Smooth muscle cell (in vitro differentiated cells): Measurements from ENCODE around the gene NDUFC2. TPM values are rescaled to one million over a fixed set of nuclear protein-coding genes. Genes with fewer than 3 reads are reported as not detected.
A peak's percentile ranks its signal among the peaks of the same experiment; 100 is the strongest.

Source experiments
- DNase-seq: peaks from one replicate; lab custom pipeline; 2025; ENCODE audit not compliant: unreplicated experiment; lab: John Stamatoyannopoulos, UW
- H2AFZ ChIP-seq: fragments of 200-600 bp; sonication (generic); 2 replicates; pipeline ENCODE4 v1.6.0; 2016; ENCODE audit warnings: antibody characterized with exemption, low read depth, mild to moderate bottlenecking
- H3F3A ChIP-seq: fragments of 200-600 bp; sonication (generic); 2 replicates; pipeline ENCODE4 v1.6.0; 2017; ENCODE audit warnings: antibody characterized with exemption, low read depth
- H3K27ac ChIP-seq: fragments of 200-600 bp; sonication (generic); 2 replicates; pipeline ENCODE4 v1.5.1; 2016; ENCODE audit warnings: low read depth, mild to moderate bottlenecking
- H3K27me3 ChIP-seq: fragments of 200-600 bp; sonication (generic); 2 replicates; pipeline ENCODE4 v1.6.1; 2016; ENCODE audit warnings: low read depth, mild to moderate bottlenecking
- H3K36me3 ChIP-seq: fragments of 200-600 bp; sonication (generic); 2 replicates; pipeline ENCODE4 v1.5.1; 2016; ENCODE audit warnings: low read depth
- H3K4me1 ChIP-seq: fragments of 200-600 bp; sonication (generic); 2 replicates; pipeline ENCODE4 v1.5.1; 2016; ENCODE audit warnings: low read depth
- H3K4me2 ChIP-seq: fragments of 200-600 bp; sonication (generic); 2 replicates; pipeline ENCODE4 v1.6.0; 2016; ENCODE audit warnings: mild to moderate bottlenecking
- H3K4me3 ChIP-seq: fragments of 200-600 bp; sonication (generic); 2 replicates; pipeline ENCODE4 v1.5.1; 2016; ENCODE audit warnings: mild to moderate bottlenecking
- H3K79me2 ChIP-seq: fragments of 200-600 bp; sonication (generic); 2 replicates; pipeline ENCODE4 v1.6.0; 2016; ENCODE audit warnings: low read depth, mild to moderate bottlenecking
- H3K9ac ChIP-seq: fragments of 200-600 bp; sonication (generic); 2 replicates; pipeline ENCODE4 v1.6.0; 2016; ENCODE audit warnings: low read depth
- H3K9me3 ChIP-seq: fragments of 200-600 bp; sonication (generic); replicated peaks from 2 replicates; pipeline ENCODE4 v1.5.1; 2016; ENCODE audit warnings: low read depth
- H4K20me1 ChIP-seq: fragments of 200-600 bp; sonication (generic); 2 replicates; pipeline ENCODE4 v1.6.0; 2016; ENCODE audit warnings: low read depth
- CTCF ChIP-seq: fragments of 200-600 bp; sonication (generic); IDR thresholded peaks from 2 replicates; pipeline ENCODE4 v1.5.1; 2017; ENCODE audit warnings: borderline replicate concordance, mild to moderate bottlenecking, antibody characterized with exemption; ENCODE audit not compliant: insufficient read depth, poor library complexity, severe bottlenecking
- WGBS: methylation state at CpG from one replicate; pipeline ENCODE4 v1.1.7; 2016; ENCODE audit warnings: low lambda C conversion rate; 5-methylcytosine and 5-hydroxymethylcytosine counted together
- polyA plus RNA-seq: library from polyadenylated mRNA; unstranded; fragments of >200 nt; fragmentation: Nextera tagmentation; extraction: Ambion mirVana; gene quantifications from 2 replicates; pipeline ENCODE4 v1.2.1, GENCODE V29; 2016
- total RNA-seq: library from RNA; depleted of rRNA; stranded (reverse); fragments of >200 nt; gene quantifications from 2 replicates; pipeline ENCODE4 v1.2.3, GENCODE V29; 2014

The NDUFC2 gene
- total and polyA plus RNA-seq, 2 experiments from 2014 or later = 164 to 472 TPM

- H3K27ac ChIP-seq = no peak within 1 kb of the TSS
Observed at GRCh38 chr11:78022397-78023396, 57.0 kb downstream of the NDUFC2 start, which contains the start of gene KCTD14. Gene KCTD14, minus strand, starts transcription at chr11:78023276. Its CDS starts 27 bp downstream, at chr11:78023249.

GRCh38 chr11:78021611-78022010 is 58.1 kb downstream of the NDUFC2 start:
- WGBS = 94% methylated on average over 6 of the region's 6 CpGs
- no peak for TF ChIP-seq CTCF
- no peak overlapping the region for H3K4me2 ChIP-seq

More at GRCh38 chr11:78022397-78023396, 57.0 kb downstream of the NDUFC2 start, which contains the start of gene KCTD14:
- 8% methylated on average over 37 of the region's 37 CpGs for WGBS
- Histone ChIP-seq H3F3A (no peaks in the 10 kb centered on the region), H3K27me3 (no peaks in the 10 kb centered on the region), H3K4me2 (peak within 1 kb of the TSS; percentile 89), H3K36me3 (no peaks in the 10 kb centered on the region), H3K9me3 (no peaks in the 10 kb centered on the region), H3K4me1 (peaks cover 5% of the 10 kb centered on the region), H3K79me2 (no peaks in the 10 kb centered on the region), H3K4me3 (peak within 1 kb of the TSS; percentile 53), H2AFZ (peak within 1 kb of the TSS; percentile 69), H3K9ac (peak within 1 kb of the TSS; percentile 46), H4K20me1 (no peaks in the 10 kb centered on the region)
- no peak for DNase-seq
- TF ChIP-seq CTCF = no peak

GRCh38 chr11:78020246-78020645 is 59.4 kb downstream of the NDUFC2 start:
- H3F3A ChIP-seq = no peaks in the 10 kb centered on the region
- no peak overlapping the region for H3K9ac ChIP-seq
- no peaks in the 10 kb centered on the region for H3K36me3 ChIP-seq
- no peaks in the 10 kb centered on the region for H4K20me1 ChIP-seq
- no peak for DNase-seq
- no peak overlapping the region for H3K4me3 ChIP-seq
- WGBS = 43% methylated on average over 3 of the region's 3 CpGs
- no peaks in the 10 kb centered on the region for H3K79me2 ChIP-seq
- H3K4me2 ChIP-seq = no peak overlapping the region
- no peak overlapping the region for H3K27ac ChIP-seq
- peaks cover 5% of the 10 kb centered on the region for H3K4me1 ChIP-seq
- no peaks in the 10 kb centered on the region for H3K9me3 ChIP-seq
- no peak for TF ChIP-seq CTCF
- no peak overlapping the region for H2AFZ ChIP-seq
- H3K27me3 ChIP-seq = no peaks in the 10 kb centered on the region

More at GRCh38 chr11:78021611-78022010, 58.1 kb downstream of the NDUFC2 start:
- no peaks in the 10 kb centered on the region for H3K9me3 ChIP-seq
- peaks cover 5% of the 10 kb centered on the region for H3K4me1 ChIP-seq
- H3K4me3 ChIP-seq = no peak overlapping the region
- H3K27me3 ChIP-seq = no peaks in the 10 kb centered on the region
- no peaks in the 10 kb centered on the region for H3F3A ChIP-seq
- no peaks in the 10 kb centered on the region for H4K20me1 ChIP-seq
- no peaks in the 10 kb centered on the region for H3K36me3 ChIP-seq
- H3K9ac ChIP-seq = no peak overlapping the region
- no peak overlapping the region for H2AFZ ChIP-seq
- no peak for DNase-seq
- no peaks in the 10 kb centered on the region for H3K79me2 ChIP-seq
- H3K27ac ChIP-seq = no peak overlapping the region
